Nucleus accumbens (tissue), 56 donors: ENCODE measurements around the gene MYB.
A peak's percentile ranks its signal among the peaks of the same experiment; 100 is the strongest.
"Not testable (repeated sequence)": the region's sequence is repeated elsewhere in the genome, so short reads cannot be mapped to it uniquely, and the experiment has no call there.

ENCODE experiments used
- DNase-seq, 56 donors: peaks; one replicate each; lab custom pipeline; 2025; lab: John Stamatoyannopoulos, UW

The MYB gene

GRCh38 chr6:135236732-135237131, 55.6 kb downstream of the MYB start:
- no peak for DNase-seq

- DNase-seq: no peak
Measured at GRCh38 chr6:135240711-135241110, 59.6 kb downstream of the MYB start.

GRCh38 chr6:135243871-135244796, 63.0 kb downstream of the MYB start:
- DNase-seq: no peak

- no peak for DNase-seq
Measured at GRCh38 chr6:135244805-135245204, 63.7 kb downstream of the MYB start.

GRCh38 chr6:135246412-135247012, 65.4 kb downstream of the MYB start:
- not testable (repeated sequence) for DNase-seq

- no peak for DNase-seq
Measured at GRCh38 chr6:135250234-135250633, 69.1 kb downstream of the MYB start.

- DNase-seq: no peak
Measured at GRCh38 chr6:135250751-135251497, 69.8 kb downstream of the MYB start.

GRCh38 chr6:135251498-135252441, 70.7 kb downstream of the MYB start:
- DNase-seq: no peak

GRCh38 chr6:135254471-135254870, 73.4 kb downstream of the MYB start:
- DNase-seq: no peak

- DNase-seq: peak in 6 of 56 donors; percentile 3 to 40 (median 23)
Measured at GRCh38 chr6:135256866-135257265, 75.8 kb downstream of the MYB start.

- DNase-seq: no peak
Measured at GRCh38 chr6:135257631-135258405, 76.7 kb downstream of the MYB start.

GRCh38 chr6:135258970-135259369, 77.9 kb downstream of the MYB start:
- no peak for DNase-seq

GRCh38 chr6:135260612-135261011, 79.5 kb downstream of the MYB start:
- DNase-seq: no peak

- DNase-seq: no peak
Measured at GRCh38 chr6:135261872-135262725, 81.0 kb downstream of the MYB start.

GRCh38 chr6:135265278-135265677, 84.2 kb downstream of the MYB start:
- DNase-seq: no peak

- no peak for DNase-seq
Measured at GRCh38 chr6:135266675-135267074, 85.6 kb downstream of the MYB start.

GRCh38 chr6:135267085-135267484, 86.0 kb downstream of the MYB start:
- no peak for DNase-seq

GRCh38 chr6:135268263-135268662, 87.2 kb downstream of the MYB start:
- DNase-seq: no peak
